ENCODE data around the gene DNAAF5. TPM values are rescaled to one million over a fixed set of nuclear protein-coding genes. Genes with fewer than 3 reads are reported as not detected.

The DNAAF5 gene
- total RNA-seq, 2 donors from 2014 or later: 19.5 to 53.4 TPM

- H3K4me3 Mint-ChIP-seq: no peak overlapping the region
- H3K27ac Mint-ChIP-seq: no peak overlapping the region
- ATAC-seq: peak in 1 of 2 donors; percentile 71
- no peaks in the 10 kb centered on the region for H3K27me3 Mint-ChIP-seq
- no peak for DNase-seq (ENCODE audit: low spot score)
- H3K9me3 Mint-ChIP-seq: no peaks in the 10 kb centered on the region
- peaks cover 0 to 3% of the 10 kb centered on the region in 2 donors for H3K4me1 Mint-ChIP-seq (ENCODE audit: low read depth in 2 of 2)
- peaks cover 5% of the 10 kb centered on the region for H3K36me3 Mint-ChIP-seq
Observed at GRCh38 chr7:767941-768731, 41.6 kb downstream of the DNAAF5 start.

DNA sequence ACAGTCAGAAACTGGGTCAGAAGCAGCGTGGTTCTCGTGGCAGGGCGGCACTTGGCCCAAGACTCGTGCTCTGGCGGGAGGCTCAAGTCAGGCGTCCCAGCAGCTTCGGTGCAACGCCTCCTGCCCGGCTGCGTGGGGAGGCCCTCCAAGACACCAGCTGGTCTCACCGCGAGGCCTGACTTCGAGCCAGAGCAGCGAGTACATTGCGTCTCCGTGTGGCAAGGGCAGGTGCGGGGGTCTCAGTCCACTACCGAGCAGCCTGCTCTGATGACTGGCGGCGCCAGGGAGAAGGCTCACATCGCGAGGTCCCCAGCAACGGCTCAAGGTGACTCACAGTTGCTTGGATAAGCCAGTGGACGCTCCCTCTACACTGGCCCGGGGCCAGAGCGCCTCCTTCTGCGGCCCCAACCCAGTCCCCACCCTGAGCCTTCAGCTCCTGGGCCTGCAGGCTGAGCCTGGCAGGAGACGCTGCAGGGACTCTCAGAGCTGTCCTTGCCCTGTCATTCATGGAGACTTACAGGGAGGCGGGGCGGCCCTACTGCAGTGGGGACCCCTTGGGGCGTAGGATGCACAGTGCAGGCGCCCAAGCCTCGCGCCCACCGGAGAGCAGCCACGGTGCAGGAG is 42.5 kb downstream of the DNAAF5 start:
- Mint-ChIP-seq H3K36me3 (peaks cover 5% of the 10 kb centered on the region), H3K27me3 (no peaks in the 10 kb centered on the region), H3K9me3 (no peaks in the 10 kb centered on the region), H3K4me1 (ENCODE audit: low read depth in 2 of 2) (peaks cover 0 to 3% of the 10 kb centered on the region in 2 donors), H3K4me3 (no peak overlapping the region), H3K27ac (no peak overlapping the region)
- ATAC-seq: peak in 1 of 2 donors; percentile 18
- DNase-seq (ENCODE audit: low spot score): no peak

GRCh38 chr7:770336-770735 is 43.8 kb downstream of the DNAAF5 start:
- no peak for ATAC-seq
- H3K4me1 Mint-ChIP-seq (ENCODE audit: low read depth in 2 of 2): peaks cover 0 to 3% of the 10 kb centered on the region in 2 donors
- H3K9me3 Mint-ChIP-seq: no peaks in the 10 kb centered on the region
- no peaks in the 10 kb centered on the region for H3K27me3 Mint-ChIP-seq
- H3K27ac Mint-ChIP-seq: no peak overlapping the region
- DNase-seq (ENCODE audit: low spot score): no peak
- H3K4me3 Mint-ChIP-seq: no peak overlapping the region
- peaks cover 5% of the 10 kb centered on the region for H3K36me3 Mint-ChIP-seq

GRCh38 chr7:770741-771166 is 44.3 kb downstream of the DNAAF5 start:
- H3K36me3 Mint-ChIP-seq: peaks cover 9% of the 10 kb centered on the region
- no peaks in the 10 kb centered on the region for H3K27me3 Mint-ChIP-seq
- DNase-seq (ENCODE audit: low spot score) (no peak), ATAC-seq (no peak)
- no peaks in the 10 kb centered on the region for H3K9me3 Mint-ChIP-seq
- no peak overlapping the region for H3K4me3 Mint-ChIP-seq
- peaks cover 0 to 3% of the 10 kb centered on the region in 2 donors for H3K4me1 Mint-ChIP-seq (ENCODE audit: low read depth in 2 of 2)
- no peak overlapping the region for H3K27ac Mint-ChIP-seq

DNA sequence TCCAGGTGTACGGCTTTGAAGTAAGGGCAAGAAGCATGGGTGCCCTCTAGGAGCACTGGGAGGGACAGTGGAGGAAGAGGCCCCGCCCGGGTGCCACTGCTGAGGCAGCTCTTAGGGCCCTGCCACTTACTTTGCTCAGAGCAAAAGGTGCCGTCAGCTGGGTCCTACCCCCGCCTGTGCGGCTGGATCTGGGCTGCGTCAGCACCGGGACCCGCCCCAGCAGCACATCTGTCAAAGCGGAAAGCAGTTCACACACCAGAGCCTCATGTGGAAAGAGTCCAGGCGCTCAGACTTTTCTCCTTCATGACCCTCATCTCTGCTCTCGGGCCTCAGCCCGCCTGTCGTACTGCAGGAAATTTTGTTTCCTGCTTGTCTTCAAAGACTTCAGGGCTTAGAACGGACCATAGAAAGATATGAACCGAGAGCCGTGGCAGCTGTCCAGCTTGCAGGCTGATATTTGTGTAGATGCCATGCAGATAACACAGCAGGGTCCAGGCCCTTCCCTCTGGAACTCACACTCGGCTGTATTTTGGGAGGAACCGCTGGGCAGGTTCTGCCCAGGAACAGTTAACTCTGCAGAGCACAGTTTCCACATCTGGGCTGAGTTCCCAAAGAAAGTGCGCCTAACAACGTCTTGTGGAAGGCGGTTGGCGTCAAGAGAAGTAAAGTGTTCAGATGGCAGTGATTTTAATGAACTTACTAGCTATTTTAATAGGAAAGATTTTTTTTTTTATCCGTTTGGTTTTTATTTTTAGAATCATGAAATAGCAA is 44.9 kb downstream of the DNAAF5 start:
- no peaks in the 10 kb centered on the region for H3K27me3 Mint-ChIP-seq
- H3K4me3 Mint-ChIP-seq: no peak overlapping the region
- peaks cover 10% of the 10 kb centered on the region for H3K36me3 Mint-ChIP-seq
- H3K27ac Mint-ChIP-seq: no peak overlapping the region
- no peaks in the 10 kb centered on the region for H3K9me3 Mint-ChIP-seq
- H3K4me1 Mint-ChIP-seq (ENCODE audit: low read depth in 2 of 2): peaks cover 0 to 3% of the 10 kb centered on the region in 2 donors
- DNase-seq (ENCODE audit: low spot score): no peak
- no peak for ATAC-seq

- H3K9me3 Mint-ChIP-seq: no peaks in the 10 kb centered on the region
- no peak for DNase-seq (ENCODE audit: low spot score)
- peaks cover 10% of the 10 kb centered on the region for H3K36me3 Mint-ChIP-seq
- H3K27ac Mint-ChIP-seq: no peak overlapping the region
- H3K27me3 Mint-ChIP-seq: no peaks in the 10 kb centered on the region
- no peak for ATAC-seq
- H3K4me1 Mint-ChIP-seq (ENCODE audit: low read depth in 2 of 2): peaks cover 0 to 3% of the 10 kb centered on the region in 2 donors
- H3K4me3 Mint-ChIP-seq: no peak overlapping the region
Observed at GRCh38 chr7:772005-772294, 45.5 kb downstream of the DNAAF5 start.

DNA sequence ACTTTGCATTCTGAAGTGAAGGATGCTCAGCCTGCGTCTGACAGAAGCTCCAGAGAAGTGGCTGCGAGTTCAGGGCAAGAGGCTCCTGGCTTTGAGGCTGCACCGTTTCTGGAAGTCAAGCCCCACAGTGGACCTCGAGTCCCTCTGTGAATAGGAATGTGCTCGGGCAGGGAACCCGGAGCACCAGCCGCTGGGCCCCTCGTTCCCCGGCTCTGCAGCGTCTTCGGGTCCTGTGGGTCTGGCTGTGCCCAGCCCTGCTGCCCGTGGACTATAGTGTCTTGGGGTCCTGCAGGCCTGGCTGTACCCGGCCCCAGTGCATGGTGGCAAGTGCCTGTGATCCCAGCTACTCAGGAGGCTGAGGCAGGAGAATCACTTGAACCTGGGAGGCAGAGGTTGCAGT is 45.9 kb downstream of the DNAAF5 start:
- Mint-ChIP-seq H3K4me1 (ENCODE audit: low read depth in 2 of 2) (peaks cover 0 to 2% of the 10 kb centered on the region in 2 donors), H3K27me3 (no peaks in the 10 kb centered on the region), H3K9me3 (no peaks in the 10 kb centered on the region), H3K36me3 (peaks cover 10% of the 10 kb centered on the region), H3K27ac (no peak overlapping the region), H3K4me3 (no peak overlapping the region)
- DNase-seq (ENCODE audit: low spot score): no peak
- ATAC-seq: no peak

DNA sequence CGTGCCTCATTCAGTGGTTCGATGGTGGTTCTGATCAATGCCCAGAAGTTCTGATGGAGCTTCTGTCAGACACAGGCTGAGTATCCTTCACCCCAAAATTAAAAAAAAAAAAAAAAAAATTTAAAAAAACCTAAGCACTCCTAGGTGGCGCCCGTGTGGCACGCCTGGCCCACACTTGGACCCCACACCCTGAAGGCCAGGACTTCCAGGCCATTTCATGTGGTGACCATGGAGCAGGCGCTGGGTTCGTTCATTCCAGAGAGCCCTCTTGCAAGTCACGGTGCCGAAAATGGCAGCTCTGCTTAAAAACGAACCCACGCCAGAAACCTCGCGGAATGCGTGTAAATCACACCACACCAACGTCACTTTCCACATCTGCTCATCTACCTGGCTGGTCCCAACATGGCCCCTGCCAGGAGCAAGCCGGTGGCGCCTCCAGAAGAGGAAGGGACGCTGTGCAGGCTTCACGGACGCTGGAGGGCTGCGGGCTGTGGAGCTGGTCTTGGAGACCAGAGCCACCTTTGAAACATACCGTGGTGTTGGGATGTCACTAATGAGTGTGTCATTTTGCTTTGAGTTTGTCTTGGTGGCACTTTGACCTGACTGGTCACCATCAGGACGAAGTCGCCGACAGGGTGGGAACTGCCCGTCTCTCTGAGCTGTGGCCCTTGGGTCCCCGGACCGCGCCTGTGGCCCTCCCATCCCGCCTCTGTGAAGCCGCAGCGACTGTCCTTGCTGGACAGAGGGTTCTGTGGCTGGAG is 46.5 kb downstream of the DNAAF5 start:
- H3K9me3 Mint-ChIP-seq: no peaks in the 10 kb centered on the region
- H3K27me3 Mint-ChIP-seq: no peaks in the 10 kb centered on the region
- DNase-seq (ENCODE audit: low spot score): no peak
- H3K4me3 Mint-ChIP-seq: no peak overlapping the region
- no peak overlapping the region for H3K27ac Mint-ChIP-seq
- ATAC-seq: no peak
- peaks cover 9% of the 10 kb centered on the region for H3K36me3 Mint-ChIP-seq
- no peaks in the 10 kb centered on the region for H3K4me1 Mint-ChIP-seq (ENCODE audit: low read depth in 2 of 2)

GRCh38 chr7:773622-773915 is 47.1 kb downstream of the DNAAF5 start:
- H3K27ac Mint-ChIP-seq: no peak overlapping the region
- ATAC-seq (no peak), DNase-seq (ENCODE audit: low spot score) (no peak)
- peaks cover 9% of the 10 kb centered on the region for H3K36me3 Mint-ChIP-seq
- no peak overlapping the region for H3K4me3 Mint-ChIP-seq
- no peaks in the 10 kb centered on the region for H3K9me3 Mint-ChIP-seq
- H3K27me3 Mint-ChIP-seq: no peaks in the 10 kb centered on the region
- no peaks in the 10 kb centered on the region for H3K4me1 Mint-ChIP-seq (ENCODE audit: low read depth in 2 of 2)

GRCh38 chr7:774161-775109 is 47.9 kb downstream of the DNAAF5 start:
- DNase-seq (ENCODE audit: low spot score): peak; percentile 65
- no peak overlapping the region for H3K4me3 Mint-ChIP-seq
- no peaks in the 10 kb centered on the region for H3K27me3 Mint-ChIP-seq
- no peak overlapping the region for H3K27ac Mint-ChIP-seq
- H3K9me3 Mint-ChIP-seq: no peaks in the 10 kb centered on the region
- peaks cover 9% of the 10 kb centered on the region for H3K36me3 Mint-ChIP-seq
- ATAC-seq: peak; percentile 59 to 70
- H3K4me1 Mint-ChIP-seq (ENCODE audit: low read depth in 2 of 2): no peaks in the 10 kb centered on the region

DNA sequence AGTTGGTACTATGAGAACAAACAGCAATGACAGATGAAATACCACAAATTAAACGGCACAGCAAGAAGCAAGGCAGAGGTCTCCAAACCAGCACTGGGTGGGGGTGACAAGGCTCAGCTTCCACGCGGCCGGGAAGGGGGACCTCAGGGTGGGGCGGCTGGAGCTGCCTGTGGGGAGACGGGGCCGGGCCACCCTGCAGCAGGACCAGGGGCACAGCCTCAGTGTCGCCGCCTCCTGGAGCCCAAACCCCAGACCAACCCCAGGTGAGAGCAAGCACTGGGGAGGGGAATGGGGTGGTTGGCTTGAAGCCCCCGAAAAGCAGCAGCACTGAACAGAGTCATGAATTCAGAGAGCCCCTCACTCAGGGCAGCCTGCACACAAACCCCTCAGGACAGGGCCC is 49.9 kb downstream of the DNAAF5 start:
- Mint-ChIP-seq H3K27ac (no peak overlapping the region), H3K4me1 (ENCODE audit: low read depth in 2 of 2) (no peaks in the 10 kb centered on the region), H3K27me3 (no peaks in the 10 kb centered on the region), H3K36me3 (peaks cover 9% of the 10 kb centered on the region), H3K4me3 (no peak overlapping the region), H3K9me3 (no peaks in the 10 kb centered on the region)
- no peak for ATAC-seq
- DNase-seq (ENCODE audit: low spot score): peak; percentile 56

GRCh38 chr7:776992-777727 is 50.7 kb downstream of the DNAAF5 start:
- Mint-ChIP-seq H3K27me3 (no peaks in the 10 kb centered on the region), H3K9me3 (no peaks in the 10 kb centered on the region), H3K36me3 (peaks cover 9% of the 10 kb centered on the region), H3K4me1 (ENCODE audit: low read depth in 2 of 2) (no peaks in the 10 kb centered on the region), H3K4me3 (no peak overlapping the region), H3K27ac (no peak overlapping the region)
- no peak for ATAC-seq
- DNase-seq (ENCODE audit: low spot score): no peak
